Mucosa of stomach (tissue), 1 donor: ENCODE measurements around the gene PDGFD.

Experiments used
- H3K27me3 ChIP-seq: one replicate; pipeline ENCODE4 v1.7.0; 2013; ENCODE audit warnings: mild to moderate bottlenecking, low read length; ENCODE audit not compliant: control insufficient read depth, insufficient read depth
- H3K36me3 ChIP-seq: one replicate; pipeline ENCODE4 v1.7.0; 2013; ENCODE audit warnings: low read length; ENCODE audit not compliant: control insufficient read depth, insufficient read depth
- H3K4me1 ChIP-seq: one replicate; pipeline ENCODE4 v1.7.0; 2013; ENCODE audit warnings: mild to moderate bottlenecking, low read length; ENCODE audit not compliant: control insufficient read depth, insufficient read depth
- H3K4me3 ChIP-seq: one replicate; pipeline ENCODE4 v1.7.0; 2013; ENCODE audit warnings: low read length
- H3K9ac ChIP-seq: one replicate; pipeline ENCODE4 v1.7.0; 2013; ENCODE audit warnings: mild to moderate bottlenecking, low read length, moderate library complexity
- H3K9me3 ChIP-seq: one replicate; pipeline ENCODE4 v1.7.0; 2013; ENCODE audit warnings: mild to moderate bottlenecking, low read length, moderate library complexity; ENCODE audit not compliant: control insufficient read depth
- donor health status: Pancreatic carcinoma.

Gene PDGFD

DNA sequence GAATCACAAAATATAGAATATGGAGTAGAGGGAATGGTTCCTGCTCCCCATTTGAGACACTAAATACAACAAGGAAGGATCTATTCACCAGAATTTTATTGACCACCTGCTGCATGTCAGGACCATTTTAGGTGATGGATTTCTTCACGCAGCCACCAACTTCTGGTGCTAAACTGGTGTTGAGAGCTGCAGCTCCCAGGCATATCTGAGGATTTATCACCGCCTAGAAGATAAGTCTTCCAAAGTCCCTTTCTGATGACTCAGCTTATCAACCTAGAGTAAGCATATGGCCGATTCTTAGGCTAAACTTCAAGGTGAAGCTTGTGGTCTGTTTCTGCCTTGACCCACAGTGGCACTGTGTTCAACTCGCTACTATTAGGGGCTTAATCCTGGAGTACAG lies 120.8 kb downstream of the PDGFD start:
- Histone ChIP-seq H3K4me3 (no peak overlapping the region), H3K27me3 (no peaks in the 10 kb centered on the region), H3K4me1 (no peaks in the 10 kb centered on the region), H3K36me3 (no peaks in the 10 kb centered on the region), H3K9me3 (no peaks in the 10 kb centered on the region), H3K9ac (no peak overlapping the region)

DNA sequence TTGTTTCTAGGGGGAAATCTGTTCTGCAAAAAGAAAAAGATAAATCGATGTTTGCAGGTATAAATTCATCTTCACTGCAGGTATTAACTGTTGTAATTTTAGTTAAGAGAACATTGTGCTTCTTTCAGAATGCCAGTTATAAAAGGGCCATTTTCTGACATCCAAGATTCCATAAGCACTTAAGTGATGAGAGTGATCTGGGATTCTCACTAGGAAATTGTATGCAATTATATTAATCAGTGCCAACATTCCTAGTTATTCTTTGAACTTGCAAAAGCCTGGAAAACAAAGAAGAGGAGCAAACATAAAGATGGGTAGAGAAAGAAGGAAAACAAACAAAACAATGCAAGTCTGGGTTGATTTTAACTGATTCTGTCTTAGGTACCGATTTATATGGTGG lies 122.2 kb downstream of the PDGFD start:
- no peaks in the 10 kb centered on the region for H3K4me1 ChIP-seq
- no peak overlapping the region for H3K4me3 ChIP-seq
- H3K9me3 ChIP-seq: no peaks in the 10 kb centered on the region
- no peaks in the 10 kb centered on the region for H3K27me3 ChIP-seq
- H3K36me3 ChIP-seq: no peaks in the 10 kb centered on the region
- no peak overlapping the region for H3K9ac ChIP-seq

DNA sequence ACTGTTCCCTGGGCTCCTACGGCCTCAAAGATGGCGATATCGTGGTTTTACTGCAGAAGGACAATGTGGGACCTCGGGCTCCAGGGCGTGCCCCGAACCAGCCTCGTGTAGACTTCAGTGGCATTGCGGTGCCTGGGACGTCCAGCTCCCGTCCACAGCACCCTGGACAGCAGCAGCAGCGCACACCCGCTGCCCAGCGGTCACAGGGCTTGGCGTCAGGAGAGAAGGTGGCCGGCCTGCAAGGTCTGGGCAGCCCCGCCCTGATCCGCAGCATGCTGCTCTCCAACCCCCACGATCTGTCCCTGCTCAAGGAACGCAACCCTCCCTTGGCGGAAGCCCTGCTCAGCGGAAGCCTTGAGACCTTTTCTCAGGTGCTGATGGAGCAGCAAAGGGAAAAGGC lies 127.0 kb downstream of the PDGFD start:
- Histone ChIP-seq H3K4me1 (no peaks in the 10 kb centered on the region), H3K9ac (no peak overlapping the region), H3K36me3 (no peaks in the 10 kb centered on the region), H3K4me3 (no peak overlapping the region), H3K27me3 (no peaks in the 10 kb centered on the region), H3K9me3 (no peaks in the 10 kb centered on the region)

DNA sequence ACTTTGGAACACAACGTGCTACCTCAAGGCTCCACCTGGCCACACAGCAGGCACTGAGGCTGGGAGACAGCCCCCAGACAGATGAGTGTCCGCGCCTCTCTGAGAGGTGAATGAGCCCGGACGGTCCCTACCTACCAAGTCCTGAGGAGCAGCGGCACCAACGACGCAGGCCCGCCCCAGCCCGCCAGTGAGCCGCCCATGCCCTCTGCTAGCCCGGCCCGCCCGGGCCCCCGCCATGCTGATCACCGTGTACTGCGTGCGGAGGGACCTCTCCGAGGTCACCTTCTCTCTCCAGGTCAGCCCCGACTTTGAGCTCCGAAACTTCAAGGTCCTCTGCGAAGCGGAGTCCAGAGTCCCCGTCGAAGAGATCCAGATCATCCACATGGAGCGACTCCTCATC lies 127.4 kb downstream of the PDGFD start, which contains the start of gene DDI1:
Gene DDI1 (plus strand): TSS at position 53 of the 400 bp plus-strand sequence. CDS start 183 bp downstream, at position 236.
- H3K4me1 ChIP-seq: no peaks in the 10 kb centered on the region
- H3K9ac ChIP-seq: no peak within 1 kb of the TSS
- H3K27me3 ChIP-seq: no peaks in the 10 kb centered on the region
- no peaks in the 10 kb centered on the region for H3K36me3 ChIP-seq
- H3K4me3 ChIP-seq: no peak within 1 kb of the TSS
- no peaks in the 10 kb centered on the region for H3K9me3 ChIP-seq

DNA sequence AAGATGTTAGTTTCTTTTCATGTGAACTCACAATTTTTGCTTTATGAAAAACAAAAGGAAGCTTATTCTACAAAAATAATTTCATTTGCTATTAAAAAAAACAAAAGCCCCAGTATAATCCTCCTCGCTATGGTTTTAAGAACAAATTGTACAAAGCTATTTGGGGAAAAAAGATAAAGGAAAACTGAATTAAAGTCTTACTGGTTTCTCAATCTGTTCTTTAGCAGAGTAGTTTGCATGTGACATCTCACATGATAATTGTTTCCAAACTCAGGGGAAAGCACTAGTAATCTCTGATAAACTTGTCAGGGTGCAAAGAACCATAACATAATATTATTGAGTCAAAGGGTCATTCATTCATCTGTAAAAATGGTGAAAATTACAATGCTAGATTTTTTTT lies 130.4 kb downstream of the PDGFD start:
- Histone ChIP-seq H3K36me3 (no peaks in the 10 kb centered on the region), H3K4me1 (no peaks in the 10 kb centered on the region), H3K4me3 (no peak overlapping the region), H3K9ac (no peak overlapping the region), H3K9me3 (no peaks in the 10 kb centered on the region), H3K27me3 (no peaks in the 10 kb centered on the region)

DNA sequence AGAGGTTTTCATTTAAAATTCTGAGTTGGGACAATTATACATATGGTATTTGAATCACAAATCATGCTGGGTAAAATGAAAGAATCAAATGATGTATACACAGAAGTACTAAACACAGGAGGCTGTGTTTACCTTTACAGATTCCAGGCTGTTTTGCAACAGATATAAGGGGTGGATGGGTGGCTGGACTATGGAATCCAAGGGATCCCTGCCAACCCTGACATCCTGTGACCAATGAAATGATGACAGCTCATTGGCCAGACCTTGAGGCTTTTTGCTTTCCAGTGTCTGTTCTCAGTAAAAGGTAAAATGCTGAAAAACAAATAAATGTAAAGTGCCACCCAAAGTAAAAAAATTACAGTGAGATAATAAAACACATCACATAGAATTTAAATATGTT lies 130.8 kb downstream of the PDGFD start:
- H3K4me1 ChIP-seq: no peaks in the 10 kb centered on the region
- no peaks in the 10 kb centered on the region for H3K36me3 ChIP-seq
- no peaks in the 10 kb centered on the region for H3K27me3 ChIP-seq
- H3K9ac ChIP-seq: no peak overlapping the region
- H3K4me3 ChIP-seq: no peak overlapping the region
- no peaks in the 10 kb centered on the region for H3K9me3 ChIP-seq

DNA sequence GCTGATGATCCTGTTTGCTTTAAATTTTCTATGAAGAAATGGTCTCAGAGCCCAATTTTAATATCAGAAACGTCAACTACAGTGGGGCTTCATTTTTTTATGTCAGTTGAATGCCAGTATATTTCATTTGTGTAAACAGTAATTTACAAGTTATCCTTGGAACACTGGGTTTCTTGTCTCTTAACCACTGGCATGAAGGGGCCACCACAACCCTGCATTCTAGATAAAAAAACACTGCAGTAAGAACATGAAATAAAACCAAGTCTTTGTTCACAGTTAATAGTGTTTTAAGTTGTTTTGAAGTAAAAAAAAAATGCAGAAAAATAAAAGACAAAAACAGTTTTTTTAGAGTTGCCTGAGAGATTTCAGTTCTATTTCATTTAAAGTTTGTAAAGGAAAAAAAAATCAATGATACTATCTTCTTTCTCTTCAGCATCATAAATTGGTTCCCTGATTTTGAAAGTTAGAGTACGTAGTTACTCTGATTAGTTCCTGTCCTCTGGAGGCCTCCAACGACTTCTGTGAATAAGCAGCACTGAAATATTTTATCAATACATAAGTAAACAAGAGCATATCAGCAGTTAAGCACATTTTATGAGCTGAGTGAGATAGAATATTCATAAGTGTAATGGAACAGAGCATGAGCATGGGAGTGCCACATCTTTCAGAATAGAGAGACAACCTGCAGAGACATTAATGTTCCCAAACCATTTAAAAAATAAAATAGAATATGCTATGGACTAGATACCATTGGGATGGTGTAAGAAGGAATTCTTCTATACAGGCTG lies 135.3 kb downstream of the PDGFD start:
- Histone ChIP-seq H3K4me1 (no peaks in the 10 kb centered on the region), H3K9ac (no peak overlapping the region), H3K9me3 (no peaks in the 10 kb centered on the region), H3K36me3 (no peaks in the 10 kb centered on the region), H3K4me3 (no peak overlapping the region), H3K27me3 (no peaks in the 10 kb centered on the region)

DNA sequence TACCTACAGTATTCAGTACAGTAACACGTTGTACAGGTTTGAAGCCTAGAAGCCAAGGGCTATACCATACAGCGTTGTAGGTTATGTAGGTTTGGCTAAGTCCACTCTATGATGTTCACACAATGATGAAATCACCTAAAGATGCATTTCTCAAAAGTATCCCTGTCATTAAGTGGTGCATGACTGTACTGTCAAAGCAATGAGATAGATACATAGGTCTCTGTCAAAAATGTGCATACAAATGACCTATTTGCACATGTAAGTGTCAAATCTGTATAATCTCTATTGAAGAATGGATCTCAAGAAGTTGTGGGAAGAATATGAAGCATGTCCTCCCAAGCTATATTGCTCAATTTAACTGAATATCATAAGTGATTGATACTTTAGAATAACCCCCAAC lies 139.4 kb downstream of the PDGFD start:
- Histone ChIP-seq H3K9me3 (no peaks in the 10 kb centered on the region), H3K9ac (no peak overlapping the region), H3K36me3 (no peaks in the 10 kb centered on the region), H3K4me1 (no peaks in the 10 kb centered on the region), H3K27me3 (no peaks in the 10 kb centered on the region), H3K4me3 (no peak overlapping the region)

DNA sequence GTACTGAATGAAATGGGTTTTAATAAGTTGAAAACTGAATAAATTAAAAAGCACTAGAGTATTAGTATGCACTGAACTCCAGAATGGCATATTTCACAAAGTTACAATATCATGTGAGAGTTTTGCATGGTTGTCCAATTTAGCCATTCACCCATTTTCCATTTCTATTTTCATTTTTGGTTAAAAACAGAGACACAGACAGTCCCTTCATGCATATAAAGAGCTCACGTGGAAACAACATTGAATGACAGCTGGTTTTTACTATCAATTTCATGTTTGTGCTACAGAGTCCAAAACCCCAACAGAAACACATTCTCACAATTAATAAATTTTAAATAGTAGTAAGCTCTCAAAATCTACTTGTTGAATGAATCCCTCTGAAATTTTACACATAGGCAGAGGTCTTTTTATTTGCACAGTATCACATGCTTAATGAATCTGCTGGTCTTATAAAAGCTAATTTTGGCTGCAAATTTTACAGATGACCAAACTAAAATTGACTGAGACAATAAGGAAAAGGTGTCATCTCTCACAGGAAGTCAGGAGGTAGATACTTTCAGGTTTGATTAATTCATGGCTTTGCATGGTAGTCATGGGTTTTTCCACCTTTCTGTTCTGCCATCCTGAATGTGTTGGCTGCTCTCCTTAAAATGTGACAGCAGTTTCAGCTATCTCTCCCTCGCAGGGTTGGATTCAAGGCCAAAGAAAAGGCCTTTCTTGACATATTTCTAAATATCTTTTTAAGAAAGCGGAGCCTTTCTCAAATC lies 148.1 kb downstream of the PDGFD start:
- Histone ChIP-seq H3K9ac (no peak overlapping the region), H3K27me3 (no peaks in the 10 kb centered on the region), H3K36me3 (no peaks in the 10 kb centered on the region), H3K9me3 (no peaks in the 10 kb centered on the region), H3K4me3 (no peak overlapping the region), H3K4me1 (no peaks in the 10 kb centered on the region)

DNA sequence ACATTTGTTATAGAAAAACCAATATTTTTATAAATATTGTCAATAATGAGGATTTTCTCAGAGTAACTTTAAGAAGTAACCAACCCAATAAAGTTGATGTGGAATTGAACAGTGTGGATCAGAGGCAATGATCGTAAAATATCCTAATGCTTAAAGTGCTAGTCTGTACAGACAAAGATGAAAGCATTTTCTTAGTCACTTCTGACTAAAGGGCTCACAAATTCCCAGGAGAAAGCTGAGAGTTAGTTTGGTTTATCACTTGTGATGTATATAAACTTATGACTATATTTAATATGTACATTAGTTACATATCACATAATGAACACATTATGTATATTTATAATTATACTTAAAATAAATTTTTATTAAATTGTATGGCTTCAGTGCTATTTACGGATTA lies 152.9 kb downstream of the PDGFD start:
- H3K4me1 ChIP-seq: no peaks in the 10 kb centered on the region
- H3K9me3 ChIP-seq: no peaks in the 10 kb centered on the region
- no peak overlapping the region for H3K9ac ChIP-seq
- no peaks in the 10 kb centered on the region for H3K27me3 ChIP-seq
- H3K36me3 ChIP-seq: no peaks in the 10 kb centered on the region
- no peak overlapping the region for H3K4me3 ChIP-seq

DNA sequence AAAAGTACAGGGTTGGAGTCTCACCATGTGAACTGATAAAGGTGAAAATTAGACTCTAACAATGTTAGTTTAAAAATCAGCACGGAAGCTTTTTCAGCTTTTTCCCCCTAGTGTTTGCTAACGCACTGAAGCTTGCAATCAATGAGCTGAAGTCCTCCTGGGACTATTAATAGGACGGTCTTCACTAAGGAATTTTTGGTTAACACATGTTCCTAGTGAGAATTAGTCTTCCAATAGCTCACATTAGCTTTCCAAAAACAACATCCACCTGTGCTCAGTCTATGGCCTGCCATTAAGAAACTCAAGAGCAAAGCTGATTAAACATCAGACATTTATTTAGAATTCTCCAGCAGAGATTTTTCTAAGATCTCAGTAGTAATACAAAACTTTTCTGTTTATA lies 154.2 kb downstream of the PDGFD start:
- Histone ChIP-seq H3K9ac (no peak overlapping the region), H3K9me3 (no peaks in the 10 kb centered on the region), H3K27me3 (no peaks in the 10 kb centered on the region), H3K4me3 (no peak overlapping the region), H3K4me1 (no peaks in the 10 kb centered on the region), H3K36me3 (no peaks in the 10 kb centered on the region)

DNA sequence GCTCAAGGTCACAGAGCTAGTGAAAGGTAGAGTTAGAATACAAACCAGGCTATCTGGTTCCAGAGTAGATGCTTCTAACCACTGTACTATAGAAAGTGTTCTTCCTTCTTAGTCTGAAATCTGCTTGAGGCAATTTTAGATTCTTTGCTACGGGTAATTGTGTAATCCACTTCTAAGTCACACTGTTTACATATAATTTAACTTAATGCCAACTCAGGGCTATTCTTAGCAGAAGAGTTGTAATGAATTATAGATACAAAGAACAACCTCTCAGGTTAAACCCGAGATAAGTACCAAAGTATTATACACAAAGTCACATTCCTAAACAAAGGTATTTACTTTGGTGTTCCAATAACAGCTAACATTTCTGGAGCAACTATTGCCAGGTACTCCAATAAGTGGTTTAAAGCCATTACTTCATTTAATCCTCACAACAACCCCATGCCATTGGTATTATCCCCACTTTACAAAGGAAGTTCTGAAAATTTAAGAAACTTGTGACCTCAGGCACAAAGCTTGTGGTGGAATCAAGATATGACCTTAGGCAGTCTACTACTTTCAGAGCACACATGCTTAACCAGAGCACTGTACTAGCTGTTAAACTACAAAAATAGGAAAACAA lies 158.6 kb downstream of the PDGFD start:
- Histone ChIP-seq H3K27me3 (no peaks in the 10 kb centered on the region), H3K9me3 (no peaks in the 10 kb centered on the region), H3K4me3 (no peak overlapping the region), H3K9ac (no peak overlapping the region), H3K36me3 (no peaks in the 10 kb centered on the region), H3K4me1 (no peaks in the 10 kb centered on the region)
